Measurements from ENCODE around the gene HMGCS1.
A peak's percentile ranks its signal among the peaks of the same experiment; 100 is the strongest.
"Not testable (repeated sequence)": the region's sequence is repeated elsewhere in the genome, so short reads cannot be mapped to it uniquely, and the experiment has no call there.

HMGCS1 gene

DNA sequence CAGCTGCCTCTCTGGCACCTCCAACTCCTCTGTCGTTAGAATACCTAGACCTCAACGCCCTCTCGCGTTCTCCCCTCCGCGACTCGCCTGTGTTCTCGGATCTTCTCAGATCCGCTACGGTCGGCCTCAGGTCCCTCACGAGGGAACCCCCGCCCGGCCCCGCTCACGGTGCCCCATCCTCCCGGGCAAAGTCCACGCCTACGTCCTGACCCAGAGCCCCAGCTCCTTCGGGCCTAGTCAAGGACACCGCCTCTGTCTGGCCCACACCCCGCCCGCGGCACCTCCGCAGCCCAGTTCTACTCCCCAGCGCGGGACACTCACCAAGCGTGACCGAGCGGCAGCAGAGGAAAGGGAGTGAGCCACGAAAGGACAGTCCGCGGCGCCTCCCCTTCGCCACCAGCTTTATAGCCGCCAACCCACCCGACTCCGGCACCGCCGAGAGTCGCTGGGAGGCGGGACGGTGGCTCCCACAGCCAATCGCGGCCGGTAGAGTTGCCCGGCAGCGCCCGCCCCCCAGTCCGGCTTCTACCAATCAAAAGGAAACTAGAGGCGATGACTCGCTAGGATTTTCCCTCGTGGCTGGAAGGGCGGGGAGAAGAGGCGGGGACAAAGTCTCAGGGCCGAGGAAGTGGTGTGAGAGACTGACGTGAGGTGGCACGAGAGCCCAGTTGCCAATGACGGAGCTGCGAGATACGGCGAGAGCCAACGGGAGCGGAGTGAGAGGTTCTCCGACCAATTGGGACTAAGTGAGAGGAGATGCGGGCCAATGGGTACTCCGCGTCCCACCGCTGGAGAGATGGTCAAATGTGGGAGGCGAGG is at the start of gene HMGCS1:
Gene HMGCS1, minus strand, starts transcription at position 378 of the 819 bp plus-strand sequence. CDS start 14,447 bp downstream, outside the sequence.
- DNase-seq = peak; percentile 99

DNA sequence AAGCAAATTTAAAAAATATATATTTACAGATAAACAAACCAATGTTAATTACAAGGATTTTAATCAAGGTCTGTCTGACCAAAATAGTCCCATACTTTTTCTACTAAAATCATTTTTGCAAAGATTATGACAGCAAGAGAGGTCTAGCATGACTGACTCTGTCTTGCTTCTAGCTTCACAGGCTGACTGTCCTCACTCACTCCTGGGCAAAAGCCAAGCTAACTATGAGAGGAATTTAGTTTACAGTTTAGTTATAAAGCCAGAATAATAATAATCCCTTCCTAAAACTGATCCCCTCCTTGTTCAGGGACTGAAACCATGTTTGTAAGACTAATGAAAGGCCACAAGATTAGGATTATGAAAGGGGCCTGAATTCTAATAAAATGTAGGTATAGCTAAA is 45.5 kb upstream of the HMGCS1 start:
- no peak for DNase-seq

DNA sequence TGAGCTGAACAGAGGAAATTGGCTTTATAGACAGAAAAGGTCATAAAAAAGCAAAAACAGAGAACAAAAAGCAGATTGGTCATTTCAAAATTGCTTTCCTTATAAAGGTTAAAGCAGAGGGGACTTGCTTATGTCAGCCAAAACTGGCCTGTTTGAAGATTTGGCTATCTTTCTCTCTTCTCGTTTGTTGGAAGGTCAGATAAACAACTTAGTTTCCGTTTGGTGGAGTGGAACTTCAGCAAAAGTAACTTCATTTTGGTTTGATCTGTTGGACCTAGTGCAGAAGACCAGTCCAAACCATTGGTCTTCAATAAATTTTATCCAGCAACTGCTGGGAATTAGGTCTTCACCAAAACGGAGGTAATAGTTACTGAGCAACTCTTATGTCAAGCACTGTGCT is 45.1 kb upstream of the HMGCS1 start:
- no peak for DNase-seq

DNA sequence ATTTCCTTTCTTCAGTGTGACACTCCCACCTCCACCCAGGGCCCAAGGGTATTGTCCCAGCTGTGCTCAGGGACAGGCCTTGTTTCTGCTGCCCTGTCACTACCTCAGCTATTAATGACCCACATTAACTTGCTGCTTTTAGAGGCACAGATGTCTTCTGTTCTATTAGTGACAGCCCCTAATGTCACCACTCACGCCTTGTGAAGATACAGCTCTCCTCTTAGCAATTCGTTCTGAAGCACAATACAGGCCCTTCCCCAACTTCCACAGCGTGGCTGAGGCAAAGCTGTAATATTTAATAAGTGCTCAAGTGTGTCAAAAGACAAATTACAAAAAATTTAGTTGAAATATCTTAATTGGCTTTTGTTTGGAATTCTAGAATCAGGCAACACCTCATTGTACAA is 44.7 kb upstream of the HMGCS1 start:
- DNase-seq = no peak

DNA sequence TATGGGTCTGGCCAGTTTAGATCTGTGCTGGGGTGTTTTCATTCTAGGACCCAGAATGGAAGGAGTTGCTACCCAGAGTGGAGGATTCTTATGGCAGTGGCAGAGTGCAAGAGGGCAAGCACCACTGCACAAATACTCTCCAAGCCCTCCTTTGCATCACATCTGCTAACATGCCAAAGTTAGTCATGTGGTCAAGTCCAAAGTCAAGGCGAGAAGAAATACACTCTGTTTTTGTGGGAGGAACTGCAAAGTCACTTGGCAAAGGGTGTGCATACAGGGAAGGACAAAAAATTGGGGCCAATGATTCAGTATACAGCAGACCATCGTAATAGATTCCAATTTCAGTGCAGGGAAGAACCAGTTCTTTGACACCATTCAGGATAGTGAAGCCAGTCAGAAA is 43.9 kb upstream of the HMGCS1 start:
- DNase-seq = no peak

DNA sequence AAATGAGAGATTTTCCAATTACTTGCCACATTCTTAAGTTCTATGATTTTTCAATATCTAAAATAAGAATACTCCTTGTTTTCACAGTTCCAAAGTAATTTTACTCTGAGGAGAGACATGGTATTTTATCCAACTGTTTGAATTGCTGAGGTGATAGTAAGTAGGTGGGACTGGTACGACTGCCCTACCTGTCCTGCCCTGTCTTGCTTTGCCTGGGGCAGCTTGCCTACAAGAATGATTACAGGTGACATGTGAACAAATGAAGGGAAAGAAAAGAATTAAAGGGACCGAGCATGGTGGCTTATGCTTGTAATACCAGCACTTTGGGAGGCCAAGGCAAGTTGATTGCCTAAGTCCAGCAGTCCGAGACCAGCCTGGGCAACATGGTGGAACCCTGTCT is 41.6 kb upstream of the HMGCS1 start:
- no peak for DNase-seq

DNA sequence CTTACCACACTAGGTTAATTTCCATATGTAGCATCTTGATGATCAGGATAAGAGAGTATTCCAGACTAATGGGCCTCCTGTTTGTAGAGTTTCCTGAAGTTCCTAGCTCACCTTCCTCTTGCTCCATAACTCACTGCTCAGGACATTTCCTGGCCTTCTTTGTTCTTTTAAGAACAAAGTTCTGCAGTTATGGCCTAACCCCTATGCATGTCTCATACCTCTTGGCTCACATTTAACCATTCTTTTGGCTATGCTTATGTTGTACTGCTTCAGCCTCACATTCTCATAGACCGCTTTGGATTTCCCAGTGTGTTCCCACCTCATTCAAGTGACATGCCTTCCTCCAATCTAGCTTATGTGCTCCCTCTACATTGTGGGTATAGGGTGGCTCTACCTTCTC is 40.5 kb upstream of the HMGCS1 start:
- no peak for DNase-seq

DNA sequence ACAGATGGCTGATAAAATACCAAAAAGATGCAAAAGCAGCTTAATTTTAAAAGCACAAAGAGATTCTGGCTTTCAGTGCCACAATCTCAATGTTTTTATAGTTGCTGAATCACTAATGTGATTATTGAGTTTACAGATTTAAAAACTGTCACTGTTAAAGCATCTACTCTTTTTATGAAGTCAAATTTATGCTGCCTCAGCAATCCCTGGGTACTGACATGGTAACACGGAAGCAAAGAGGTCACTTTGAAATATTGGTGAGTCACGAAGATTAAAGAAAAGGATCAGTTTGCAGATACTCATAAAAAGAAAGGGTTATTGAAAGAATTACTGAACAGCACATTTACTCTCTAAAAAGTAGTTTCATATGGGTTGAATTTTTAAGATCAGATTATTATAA is 39.7 kb upstream of the HMGCS1 start:
- DNase-seq = no peak

DNA sequence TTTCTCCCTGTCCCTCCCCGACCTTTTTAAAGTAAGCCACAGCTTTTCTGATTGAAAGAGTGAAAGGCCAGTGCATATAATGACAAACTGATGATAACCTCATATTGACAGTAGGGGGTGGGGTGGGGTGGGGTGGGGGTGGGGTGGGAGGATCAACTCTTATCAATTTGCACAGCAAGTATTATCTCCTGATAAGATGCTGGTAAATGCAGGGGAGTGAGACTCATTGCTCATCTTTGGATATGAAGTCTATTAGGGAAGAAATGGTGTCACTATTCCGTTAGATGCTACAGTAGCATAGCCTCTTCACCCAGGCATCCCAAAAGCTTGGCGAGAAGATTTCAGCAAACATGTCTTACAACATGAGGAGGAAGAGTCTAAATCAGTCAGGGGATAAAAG is 38.9 kb upstream of the HMGCS1 start:
- no peak for DNase-seq

DNA sequence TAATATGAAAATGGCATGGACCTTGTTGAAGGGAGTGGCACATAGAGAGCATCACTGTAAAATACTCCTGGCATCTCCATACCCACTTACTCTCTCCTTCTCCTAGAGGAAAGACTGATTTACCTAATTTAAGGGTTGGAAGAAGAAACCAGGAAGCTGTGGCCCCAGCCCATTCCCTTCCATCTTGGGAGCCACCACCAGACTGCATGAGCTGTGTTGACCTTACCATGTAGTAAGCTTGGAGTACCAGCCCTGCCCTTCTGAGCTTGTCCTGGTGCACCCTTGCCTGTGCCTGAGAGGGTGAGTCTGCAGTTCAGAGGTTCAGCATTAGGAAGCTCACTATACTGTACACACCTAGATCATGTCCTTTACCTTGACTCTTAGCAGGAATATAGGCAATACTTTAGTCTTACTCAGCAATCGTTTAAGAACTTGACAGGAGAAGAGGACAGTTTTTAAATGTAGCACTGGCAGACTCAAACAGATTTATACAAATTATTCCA is 35.7 kb upstream of the HMGCS1 start:
- DNase-seq = no peak

DNA sequence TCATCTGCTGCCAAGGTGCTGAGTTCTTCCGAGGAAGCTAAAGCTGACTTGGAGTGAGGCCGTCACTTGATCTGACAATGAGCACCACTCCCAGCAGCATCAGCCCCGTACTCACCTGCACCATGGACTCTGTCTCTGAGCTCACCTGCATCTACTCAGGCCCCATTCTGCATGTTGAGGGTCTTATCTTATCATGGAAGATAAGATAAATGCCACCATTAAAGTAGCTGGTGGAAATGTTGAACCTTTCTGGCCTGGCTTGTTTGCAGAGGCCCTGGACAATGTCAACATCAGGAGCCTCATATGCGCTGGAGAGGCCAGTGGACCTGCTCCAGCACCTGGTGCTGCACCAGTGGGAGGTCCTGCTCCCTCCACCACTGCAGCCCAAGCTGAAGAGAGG is 35.0 kb upstream of the HMGCS1 start:
- DNase-seq = no peak

DNA sequence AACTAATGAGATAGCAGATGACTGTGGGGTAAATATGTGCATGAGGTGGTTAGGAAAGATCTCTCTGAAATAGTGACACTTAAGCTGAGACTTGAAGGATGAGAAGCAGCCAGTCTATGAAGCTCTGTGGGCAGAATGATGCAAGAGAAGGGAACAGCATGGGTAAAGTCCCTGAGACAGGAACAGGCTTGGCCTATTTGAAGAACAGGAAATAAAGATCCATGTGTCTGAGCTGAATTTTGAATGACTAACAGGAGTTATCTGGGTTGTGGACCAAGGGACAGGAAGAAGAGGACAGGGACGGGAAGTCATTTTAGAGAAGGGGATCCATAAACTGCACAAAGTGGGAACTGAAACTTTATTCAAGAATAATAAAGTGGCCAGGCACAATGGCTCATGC is 25.6 kb upstream of the HMGCS1 start:
- DNase-seq = no peak

DNA sequence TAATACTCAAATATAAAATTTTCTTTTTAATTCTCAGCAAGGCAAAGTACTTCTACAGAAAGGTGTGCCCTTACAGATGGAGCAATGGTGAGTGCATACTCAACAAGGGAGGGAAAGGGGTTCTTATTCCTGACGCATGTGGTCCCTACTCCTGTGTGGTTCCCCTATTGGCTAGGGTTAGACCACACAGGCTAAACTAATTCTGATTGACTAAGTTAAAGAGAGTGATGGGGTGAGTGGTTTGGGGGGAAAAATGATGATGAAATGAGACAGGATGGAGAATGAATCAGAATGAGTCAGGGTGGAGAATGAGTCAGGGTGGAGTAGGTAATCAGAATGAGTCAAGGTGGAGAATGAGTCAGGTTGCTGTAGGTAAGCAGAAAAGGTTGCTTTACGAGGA is 22.9 kb upstream of the HMGCS1 start:
- DNase-seq = no peak

DNA sequence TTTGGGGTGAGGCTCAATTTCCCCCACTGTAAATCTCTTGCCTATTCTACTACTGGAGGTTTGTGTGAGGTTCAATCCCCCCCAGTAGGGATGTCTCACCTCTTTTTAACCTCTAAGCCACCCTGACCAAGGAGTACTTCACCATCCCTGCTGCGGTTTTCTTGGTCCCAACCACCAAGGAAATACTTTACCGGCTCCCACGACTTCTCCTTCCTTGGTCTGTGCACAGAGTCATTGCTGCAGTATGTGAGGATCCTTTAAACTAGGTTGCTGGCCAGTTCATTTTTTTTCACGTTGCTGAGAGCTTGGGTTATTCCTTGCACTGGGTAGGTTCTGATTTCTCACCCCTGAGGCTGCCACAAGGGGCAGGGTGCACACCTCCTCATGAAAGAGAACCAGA is 22.5 kb upstream of the HMGCS1 start:
- no peak for DNase-seq

DNA sequence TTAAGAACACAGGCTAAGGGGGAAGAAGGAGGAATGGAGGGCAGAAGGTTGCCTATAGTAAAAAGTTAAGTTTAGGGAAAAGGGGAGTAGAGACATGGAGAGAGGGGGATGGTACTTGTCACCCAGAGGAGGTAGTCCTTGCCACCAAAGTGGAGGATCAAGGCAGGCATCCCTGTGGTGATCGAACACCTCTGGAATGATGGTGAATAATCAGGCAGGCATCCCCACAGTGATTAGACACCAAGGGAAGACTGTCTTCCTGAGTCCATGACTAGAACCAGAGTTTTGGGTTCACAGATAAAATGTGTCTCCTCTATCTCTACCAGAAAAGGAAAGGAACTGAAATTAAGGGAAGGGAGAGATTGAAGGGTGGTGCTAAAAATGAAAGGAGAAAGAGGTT is 19.2 kb upstream of the HMGCS1 start:
- no peak for DNase-seq

DNA sequence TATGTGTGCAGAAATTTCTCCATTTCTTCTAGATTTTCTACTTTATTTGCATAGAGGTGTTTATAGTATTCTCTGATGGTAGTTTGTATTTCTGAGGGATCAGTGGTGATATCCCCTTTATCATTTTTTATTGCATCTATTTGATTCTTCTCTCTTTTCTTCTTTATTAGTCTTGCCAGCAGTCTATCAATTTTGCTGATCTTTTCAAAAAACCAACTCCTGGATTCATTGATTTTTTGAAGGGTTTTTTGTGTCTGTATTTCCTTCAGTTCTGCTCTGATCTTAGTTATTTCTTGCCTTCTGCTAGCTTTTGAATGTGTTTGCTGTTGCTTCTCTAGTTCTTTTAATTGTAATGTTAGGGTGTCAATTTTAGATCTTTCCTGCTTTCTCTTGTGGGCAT is 12.4 kb upstream of the HMGCS1 start:
- not testable (repeated sequence) for DNase-seq

DNA sequence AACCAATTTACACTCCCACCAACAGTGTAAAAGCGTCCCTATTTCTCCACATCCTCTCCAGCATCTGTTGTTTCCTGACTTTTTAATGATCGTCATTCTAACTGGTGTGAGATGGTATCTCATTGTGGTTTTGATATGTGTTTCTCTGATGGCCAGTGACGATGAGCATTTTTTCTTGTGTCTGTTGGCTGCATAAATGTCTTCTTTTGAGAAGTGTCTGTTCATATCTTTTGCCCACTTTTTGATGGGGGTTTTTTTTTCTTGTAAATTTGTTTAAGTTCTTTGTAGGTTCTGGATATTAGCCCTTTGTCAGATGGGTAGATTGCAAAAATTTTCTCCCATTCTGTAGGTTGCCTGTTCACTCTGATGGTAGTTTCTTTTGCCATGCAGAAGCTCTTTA is 10.3 kb upstream of the HMGCS1 start:
- not testable (repeated sequence) for DNase-seq

DNA sequence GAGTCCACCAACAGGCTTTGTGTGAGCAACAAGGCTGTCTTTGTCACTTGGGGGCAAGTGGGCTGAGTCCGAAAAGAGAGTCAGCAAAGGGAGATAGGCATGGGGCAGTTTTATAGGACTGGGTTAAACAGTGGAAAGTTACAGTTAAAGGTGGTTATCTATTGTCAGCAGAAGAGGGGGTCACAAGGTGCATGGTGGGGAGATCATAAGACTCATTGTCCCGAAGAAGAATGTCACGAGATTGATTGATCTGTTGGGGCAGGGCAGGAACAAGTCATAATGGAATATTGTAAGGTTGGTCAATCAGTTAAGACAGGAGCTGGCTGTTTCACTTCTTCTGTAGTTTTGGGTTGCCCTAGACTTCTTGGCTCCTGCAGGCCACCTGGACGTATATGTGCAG is 7.6 kb upstream of the HMGCS1 start:
- no peak for DNase-seq

DNA sequence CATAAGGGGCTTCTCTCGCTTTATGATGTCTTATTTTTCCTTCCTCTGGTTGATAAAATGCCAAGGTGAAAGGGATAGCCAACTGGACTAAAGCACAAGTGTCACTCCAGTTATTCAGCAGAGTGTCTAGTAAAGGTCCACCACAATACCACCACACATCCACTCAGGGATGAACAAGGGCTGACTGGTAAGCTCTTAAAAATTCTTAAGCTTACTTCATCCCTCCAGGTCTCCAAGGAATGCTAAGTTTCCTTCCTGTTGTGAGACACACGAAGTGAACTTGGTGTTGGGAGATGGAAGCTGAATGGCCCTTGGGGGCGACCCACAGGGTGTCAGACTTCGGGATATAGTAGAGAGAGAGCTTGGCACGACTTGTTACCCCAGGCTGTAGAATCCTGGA is 3.2 kb upstream of the HMGCS1 start:
- no peak for DNase-seq

DNA sequence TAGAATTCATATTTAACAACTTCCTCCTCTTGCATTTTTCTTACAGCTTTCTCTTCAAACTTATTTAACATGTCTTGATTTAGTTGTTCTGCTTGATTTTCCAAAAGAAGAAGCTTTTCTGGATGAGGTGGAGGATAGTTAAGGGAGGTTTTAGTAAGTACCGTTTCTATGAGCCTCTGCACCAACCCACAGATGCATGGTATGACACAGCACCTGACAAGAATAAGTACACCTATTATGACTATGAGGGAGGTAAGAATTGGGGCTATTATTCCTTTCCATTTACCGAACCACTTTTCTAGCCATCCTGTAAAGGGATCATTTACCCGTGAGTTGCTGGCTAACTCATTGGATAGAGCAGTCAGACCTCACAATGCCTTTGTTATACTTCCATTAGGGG is 2.5 kb upstream of the HMGCS1 start:
- DNase-seq = no peak

DNA sequence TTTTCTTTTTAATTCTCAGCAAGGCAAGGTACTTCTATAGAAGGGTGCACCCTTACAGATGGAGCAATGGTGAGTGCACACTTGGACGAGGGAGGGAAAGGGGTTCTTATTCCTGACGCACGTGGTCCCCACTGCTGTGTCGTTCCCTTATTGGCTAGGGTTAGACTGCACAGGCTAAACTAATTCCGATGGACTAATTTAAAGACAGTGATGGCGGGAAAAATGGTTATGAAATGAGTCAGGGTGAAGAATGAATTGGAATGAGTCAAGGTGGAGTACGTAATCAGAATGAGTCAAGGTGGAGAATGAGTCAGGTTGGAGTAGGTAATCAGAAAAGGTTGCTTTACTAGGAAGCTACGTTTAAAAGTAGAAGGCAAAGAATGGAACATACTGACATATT is 2.1 kb upstream of the HMGCS1 start:
- DNase-seq = no peak

DNA sequence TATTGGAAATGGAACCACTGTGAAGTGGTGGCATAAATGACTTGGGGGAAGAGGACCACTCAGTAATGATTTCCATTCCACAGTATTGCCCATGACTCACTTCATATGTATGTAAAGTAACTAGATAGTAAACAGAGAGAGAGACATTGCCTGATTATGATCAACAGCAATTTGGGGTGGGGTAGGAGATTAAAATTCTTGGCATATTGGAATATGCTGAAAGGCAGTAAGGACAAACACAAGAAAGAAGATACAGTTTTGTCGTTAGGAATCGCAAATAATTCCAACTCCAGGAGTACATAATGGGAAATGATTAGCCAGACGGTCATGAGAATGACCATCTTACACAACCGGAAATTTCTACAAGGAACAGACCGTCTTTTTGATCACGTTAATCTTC is 1.5 kb upstream of the HMGCS1 start:
- DNase-seq = no peak

DNA sequence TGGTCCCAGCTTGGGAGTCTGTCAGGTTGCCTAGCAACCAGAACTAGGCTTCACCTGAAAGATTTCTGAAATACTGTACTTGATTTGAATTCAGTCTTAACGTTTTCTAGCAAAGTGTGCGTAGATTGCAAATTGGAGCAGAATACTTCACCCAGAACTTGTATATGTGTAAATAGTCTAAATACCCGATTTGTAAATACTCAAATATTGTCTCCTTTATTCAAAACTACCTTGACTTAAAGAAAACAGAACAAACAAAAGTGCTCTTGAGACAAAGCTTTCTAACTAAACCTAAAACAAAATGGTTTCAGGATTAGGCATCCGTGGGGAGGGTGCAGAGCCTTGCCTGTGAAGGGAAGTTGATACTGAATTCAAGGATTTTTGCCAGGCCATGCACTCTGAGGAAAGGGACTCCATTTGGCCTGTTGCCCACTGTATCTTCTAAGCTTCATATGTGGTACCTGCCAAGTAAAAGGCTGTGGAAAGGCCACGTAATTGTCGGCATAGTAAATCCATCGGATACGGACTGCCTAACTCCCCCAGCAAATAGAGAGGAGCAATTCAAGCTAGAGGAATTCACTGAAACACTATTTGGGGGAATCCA is 744 bp upstream of the HMGCS1 start:
- peak; percentile 91 for DNase-seq

DNA sequence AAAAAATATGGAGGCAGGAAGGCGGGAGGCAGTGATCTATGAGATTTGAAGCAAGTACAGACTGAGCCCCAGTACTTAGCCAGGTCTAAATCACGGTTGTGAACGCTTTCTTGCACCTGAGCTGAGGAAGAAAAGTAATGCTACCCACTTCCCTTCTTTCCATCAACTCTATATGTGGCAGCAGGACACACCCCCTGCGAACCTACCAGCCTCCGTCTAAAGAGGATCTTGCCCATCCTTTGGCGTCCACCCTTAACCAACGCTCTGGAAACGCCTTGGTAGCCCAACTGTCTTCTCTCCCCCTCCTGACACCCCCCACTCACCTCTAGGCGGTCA is 545 bp downstream of the HMGCS1 start:
- no peak for DNase-seq
